Measurements from ENCODE around the gene ITGAV. TPM values are rescaled to one million over a fixed set of nuclear protein-coding genes. Genes with fewer than 3 reads are reported as not detected.

The ITGAV gene
- polyA plus RNA-seq, 12 donors: 26.8 to 54.0 (median 33.8) TPM; not detected in 1

GRCh38 chr2:186607660-186608324, 17.9 kb downstream of the ITGAV start:
- DNase-seq: no peak

DNA sequence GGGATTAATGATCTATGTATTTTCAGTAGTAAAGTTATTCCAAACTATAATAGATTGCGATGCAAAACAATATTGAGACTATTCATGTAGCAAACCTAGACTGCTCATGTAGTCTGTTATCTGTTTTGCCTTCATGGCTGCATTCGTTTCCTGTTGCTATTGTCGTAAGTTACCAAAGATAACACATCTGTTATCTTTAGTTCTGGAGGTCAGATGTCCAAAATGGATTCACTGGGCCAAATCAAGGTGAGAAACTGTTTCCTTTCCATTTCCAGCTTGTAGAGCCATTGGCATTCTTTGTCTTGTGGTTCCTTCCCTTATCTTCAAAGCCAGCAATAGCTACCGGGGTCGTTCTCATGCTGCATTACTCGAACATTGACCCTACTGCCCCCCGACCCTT, 20.9 kb downstream of the ITGAV start:
- no peak for DNase-seq

DNA sequence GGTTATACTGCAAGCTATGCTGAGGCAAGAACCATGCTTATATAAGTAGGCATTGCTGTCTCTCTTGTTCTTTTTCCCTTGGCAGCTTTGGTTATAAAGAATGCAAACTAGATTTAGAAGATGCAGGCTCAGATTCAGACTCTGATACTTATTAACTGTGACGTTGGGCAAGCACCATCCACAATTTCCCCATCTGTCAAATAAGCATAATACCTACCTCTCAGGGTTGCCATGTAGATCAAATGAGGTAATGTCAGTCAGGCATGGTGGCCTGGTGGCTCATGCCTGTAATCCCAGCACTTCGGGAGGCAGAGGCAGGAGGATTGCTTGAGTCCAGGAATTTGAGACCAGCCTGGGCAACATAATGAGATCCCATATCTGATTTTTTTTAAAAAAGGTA, 21.7 kb downstream of the ITGAV start:
- DNase-seq: no peak

DNA sequence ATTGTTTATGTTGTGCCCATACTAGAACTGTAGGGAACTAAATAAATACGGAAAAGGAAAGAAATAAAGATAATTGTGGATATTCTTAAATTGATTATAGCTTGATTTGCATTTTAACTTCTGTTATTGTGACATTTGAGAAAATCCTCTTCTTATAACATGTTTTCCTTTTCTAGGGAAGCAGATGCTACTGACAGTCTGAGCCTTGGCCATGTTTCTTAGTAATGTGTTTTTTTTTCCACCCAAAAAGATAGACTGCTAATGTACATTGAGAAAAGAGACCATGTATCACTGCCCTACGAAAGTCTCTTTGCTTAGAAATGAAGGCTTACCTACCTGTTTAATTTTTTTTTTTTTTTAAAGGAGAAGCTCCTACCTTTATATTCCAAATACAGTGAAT, 22.2 kb downstream of the ITGAV start:
- DNase-seq: no peak

DNA sequence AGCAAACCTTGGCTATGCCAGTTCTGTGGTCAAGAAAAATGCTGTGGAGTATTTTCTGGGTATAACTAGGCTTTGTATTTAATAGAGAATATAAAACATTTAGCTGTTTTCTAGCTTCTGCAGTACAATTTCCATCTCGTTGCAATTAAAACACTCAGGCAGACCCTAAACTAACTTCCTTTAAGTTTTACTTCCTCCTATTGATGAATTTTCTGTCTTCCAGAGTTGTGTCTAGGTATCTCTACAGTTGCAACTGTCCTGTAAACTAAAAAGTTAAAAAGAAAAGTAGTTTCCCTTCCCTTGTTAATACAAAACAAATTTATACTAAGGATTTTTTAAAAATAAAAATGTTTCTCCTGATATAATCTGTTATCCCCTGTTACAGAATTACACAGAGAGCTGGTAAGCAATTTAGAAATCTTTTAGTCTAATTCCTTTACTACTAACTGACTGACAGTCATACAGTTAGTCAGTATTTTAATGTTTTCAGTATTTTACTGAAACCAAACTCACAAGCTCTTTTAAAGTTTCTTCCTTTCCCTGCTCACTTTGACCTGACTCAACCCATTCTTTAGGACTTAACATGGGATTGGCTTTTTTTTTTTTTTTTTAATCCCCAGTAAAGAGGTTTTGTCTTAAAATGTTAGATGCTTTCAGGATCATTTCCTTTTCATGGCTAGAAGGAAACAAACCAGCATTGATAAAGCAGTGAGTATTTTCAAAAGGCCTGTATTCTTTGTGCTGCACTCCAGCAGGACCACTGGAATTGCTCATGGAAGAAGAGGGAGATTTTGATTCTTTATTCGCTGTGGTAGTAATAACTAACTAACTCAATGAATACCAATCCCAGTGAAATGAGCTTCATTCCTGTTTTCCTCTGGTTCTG, 22.9 kb downstream of the ITGAV start:
- DNase-seq: no peak

GRCh38 chr2:186614373-186614772, 24.5 kb downstream of the ITGAV start:
- DNase-seq: no peak

DNA sequence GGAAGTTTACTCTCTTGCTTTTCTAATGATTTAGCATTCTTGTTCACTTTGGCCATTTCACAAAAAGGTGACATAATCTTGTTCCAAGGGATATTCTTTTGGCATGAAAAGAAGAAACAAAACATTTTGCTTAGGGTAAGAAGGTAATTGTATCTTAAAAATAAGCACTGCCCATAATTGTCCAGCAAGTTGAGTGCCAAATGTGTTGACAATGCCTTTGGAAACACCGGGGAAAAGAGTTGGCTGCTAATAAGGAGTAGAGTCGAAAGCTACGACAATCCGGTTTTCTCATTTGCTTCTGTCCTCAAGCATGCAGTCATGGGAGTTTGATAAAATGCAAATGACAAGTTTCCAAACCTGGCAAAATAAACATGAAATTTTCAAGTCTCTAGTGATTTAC, 27.3 kb downstream of the ITGAV start:
- DNase-seq: peak; percentile 28

DNA sequence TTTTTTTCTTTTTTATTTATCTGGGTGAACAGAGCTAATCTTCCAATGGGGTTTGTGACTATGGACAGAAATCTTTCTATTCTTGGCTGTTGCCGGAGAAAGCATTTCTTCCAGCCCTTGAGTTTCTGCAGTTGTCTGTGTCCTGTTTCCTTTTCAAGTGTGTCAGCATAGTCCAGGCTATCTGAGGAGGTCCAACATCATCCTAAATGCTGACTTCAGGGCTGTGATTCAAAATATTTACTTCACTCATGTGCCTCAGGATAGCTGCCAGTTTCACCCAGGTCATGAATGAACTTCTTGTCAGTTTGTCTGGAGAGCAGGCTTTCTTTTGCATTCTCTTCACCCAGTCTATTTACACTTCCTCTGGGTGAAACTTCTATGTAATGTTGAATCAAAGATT, 27.9 kb downstream of the ITGAV start:
- DNase-seq: peak; percentile 14

DNA sequence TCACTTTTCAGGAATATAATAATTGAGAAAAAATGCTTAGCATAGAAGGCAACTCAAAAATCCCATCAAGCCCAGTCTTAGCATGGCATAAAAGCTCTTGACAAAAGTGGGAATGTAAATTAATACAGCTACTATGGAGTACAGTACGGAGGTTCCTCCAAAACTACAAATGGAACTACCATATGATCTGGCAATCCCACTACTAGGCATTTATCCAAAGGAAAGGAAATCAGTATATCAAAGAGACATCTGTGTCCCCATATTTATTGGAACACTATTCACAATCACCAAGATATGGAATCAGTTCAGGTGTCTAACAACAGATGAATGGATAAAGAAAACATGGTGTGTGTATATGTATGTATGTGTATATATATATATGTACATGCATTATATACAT, 28.8 kb downstream of the ITGAV start:
- no peak for DNase-seq

DNA sequence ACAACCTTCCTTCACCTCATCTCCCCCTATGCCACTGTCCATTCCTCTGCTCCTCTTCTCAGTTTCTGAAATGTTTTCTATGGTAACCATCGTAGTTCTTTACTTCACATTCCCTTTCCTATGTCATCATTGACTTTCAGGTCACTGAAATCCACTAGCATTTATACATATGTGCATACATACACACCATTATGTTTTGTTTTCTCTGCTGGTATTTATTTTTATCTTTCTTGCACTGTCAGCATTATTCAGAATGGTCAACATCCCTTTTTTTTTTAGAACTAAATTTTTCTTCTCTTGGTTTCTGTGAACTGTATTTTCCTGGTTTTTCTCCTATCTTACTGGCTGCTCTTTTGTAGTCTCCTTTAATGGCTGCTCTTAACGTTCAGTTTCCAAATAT, 33.2 kb downstream of the ITGAV start:
- DNase-seq: no peak

DNA sequence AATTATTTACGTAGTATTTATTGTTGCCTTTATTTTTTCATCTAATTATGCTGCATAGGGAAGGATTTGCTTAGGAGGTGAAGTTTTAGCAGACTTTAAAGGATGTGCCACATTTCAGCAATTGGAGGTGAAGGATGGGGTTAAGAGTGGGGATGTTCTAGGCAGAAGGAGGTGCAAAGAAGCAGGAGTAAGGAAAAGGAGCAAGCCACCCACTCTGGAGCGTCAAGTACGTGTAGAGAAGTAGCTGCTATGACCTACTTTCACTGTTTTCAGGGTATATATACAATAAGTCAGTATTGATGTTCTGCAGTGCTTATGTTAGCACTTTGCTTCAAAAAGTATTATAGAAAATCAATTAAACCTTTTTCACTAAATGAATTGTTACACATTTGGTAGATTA, 34.4 kb downstream of the ITGAV start:
- DNase-seq: no peak

- DNase-seq: no peak
Measured at GRCh38 chr2:186629250-186629996, 39.6 kb downstream of the ITGAV start.

- DNase-seq: no peak
Measured at GRCh38 chr2:186632417-186632816, 42.6 kb downstream of the ITGAV start.

GRCh38 chr2:186634701-186635100, 44.8 kb downstream of the ITGAV start:
- DNase-seq: no peak

DNA sequence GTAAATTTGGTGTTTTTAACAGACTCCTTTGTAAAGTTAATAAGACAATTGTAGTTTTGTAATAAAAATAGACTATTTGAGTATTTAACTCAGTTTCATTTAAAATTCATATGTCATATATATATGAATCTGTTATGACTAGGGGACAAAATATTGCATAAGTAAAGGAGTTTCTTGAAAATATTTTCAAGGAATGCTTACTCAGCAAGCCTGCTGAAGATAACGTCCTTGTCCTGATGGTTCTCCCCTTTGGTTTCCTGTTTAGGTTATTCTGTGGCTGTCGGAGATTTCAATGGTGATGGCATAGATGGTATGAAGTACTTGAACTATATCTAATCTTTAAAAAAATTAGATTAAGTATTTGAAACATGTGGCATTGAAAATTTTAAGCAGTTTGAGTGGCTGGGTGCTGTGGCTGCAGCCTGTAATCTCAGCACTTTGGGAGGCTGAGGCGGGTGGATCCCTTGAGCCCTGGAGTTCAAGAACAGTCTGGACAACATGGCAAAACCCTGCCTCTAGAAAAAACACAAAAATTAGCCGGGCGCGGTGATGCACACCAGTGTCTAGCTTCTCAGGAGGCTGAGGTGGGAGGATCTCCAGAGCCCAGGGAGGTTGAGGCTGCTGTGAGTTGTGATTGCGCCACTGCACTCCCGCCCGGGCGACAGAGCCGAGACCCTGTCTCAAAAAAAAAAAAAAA, 47.1 kb downstream of the ITGAV start:
- DNase-seq: no peak

DNA sequence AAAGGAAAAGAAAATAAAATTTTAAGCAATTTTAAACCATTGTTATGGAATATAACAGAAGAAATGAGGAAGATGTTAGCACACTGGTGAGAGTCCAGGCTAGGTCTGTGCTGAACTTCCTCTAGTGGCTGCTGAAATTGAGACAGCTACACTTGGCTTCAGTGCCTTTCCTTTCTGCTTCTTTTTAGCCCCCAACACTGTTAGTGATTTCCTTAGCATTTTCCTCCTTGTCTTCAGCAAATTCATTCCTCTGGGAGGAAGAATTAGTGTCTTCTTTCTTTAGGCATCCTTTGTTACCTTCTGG, 47.6 kb downstream of the ITGAV start:
- no peak for DNase-seq

DNA sequence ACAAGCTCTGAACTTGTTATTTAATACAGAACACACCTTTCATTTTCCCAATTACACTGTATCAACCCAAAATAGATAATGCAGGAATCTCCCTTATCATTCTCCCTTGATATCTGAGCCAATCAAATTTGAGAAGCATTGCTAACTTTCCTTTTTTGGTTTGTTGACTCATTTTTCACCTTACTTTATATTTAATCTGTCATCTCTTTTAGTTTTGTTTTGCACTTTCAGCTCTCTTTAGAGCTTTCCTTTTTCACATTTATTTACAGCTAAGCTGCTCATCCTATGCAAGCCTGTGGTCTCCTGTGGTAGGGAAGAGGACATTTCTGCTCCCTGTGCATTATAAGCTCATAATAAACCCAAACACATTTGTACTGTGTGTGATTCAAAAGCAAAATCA, 50.1 kb downstream of the ITGAV start:
- no peak for DNase-seq

DNA sequence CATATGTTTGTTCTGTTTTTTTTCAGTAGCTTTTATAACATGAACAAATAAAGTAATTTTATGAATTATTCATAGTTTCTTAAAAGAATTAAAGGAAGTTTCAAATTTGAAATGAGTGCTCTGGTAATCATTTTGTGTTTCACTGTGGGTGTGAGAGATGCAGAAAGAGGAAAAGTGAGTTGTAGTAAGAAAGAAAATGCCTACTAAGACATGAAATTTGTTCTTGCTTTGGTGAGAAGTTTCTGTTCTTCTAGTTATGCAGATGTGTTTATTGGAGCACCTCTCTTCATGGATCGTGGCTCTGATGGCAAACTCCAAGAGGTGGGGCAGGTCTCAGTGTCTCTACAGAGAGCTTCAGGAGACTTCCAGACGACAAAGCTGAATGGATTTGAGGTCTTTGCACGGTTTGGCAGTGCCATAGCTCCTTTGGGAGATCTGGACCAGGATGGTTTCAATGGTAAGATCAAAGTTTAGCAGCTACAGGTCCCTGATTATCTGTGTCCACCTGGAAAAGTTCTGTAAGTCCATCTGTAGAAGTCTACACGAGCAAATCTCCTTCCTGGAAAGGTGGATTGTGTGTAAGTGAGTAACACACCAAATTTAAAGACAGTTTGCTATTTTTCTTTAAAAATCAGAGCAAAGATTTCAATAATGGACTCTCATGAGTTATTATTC, 51.4 kb downstream of the ITGAV start:
- DNase-seq: no peak

GRCh38 chr2:186641807-186642321, 52.0 kb downstream of the ITGAV start:
- DNase-seq: peak; percentile 46

DNA sequence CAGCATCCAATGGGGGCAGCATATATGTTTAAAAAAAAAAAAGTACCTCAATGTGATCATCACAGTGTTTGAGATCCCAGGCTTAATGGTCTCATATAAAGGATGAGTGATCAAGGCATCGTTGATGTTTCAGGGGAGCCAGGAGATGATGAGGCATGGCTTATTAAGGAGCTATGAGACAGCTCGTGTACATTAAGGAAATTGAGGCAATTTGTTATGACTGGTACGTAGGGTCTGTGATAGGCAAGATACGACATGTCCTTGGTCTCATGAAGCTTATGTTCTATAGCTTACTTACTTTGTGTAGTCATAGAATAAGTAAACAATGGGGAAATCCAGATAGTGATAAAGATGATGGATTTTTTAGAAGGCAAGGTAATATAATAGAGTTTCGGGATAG, 54.9 kb downstream of the ITGAV start:
- no peak for DNase-seq

GRCh38 chr2:186645999-186646398, 56.1 kb downstream of the ITGAV start:
- DNase-seq: no peak
